CD14-positive monocyte (primary cell): Measurements from ENCODE around the gene CAMTA1. TPM values are rescaled to one million over a fixed set of nuclear protein-coding genes. Genes with fewer than 3 reads are reported as not detected.
A peak's percentile ranks its signal among the peaks of the same experiment; 100 is the strongest.

Source experiments
- DNase-seq, 3 donors: peaks; one replicate each; pipeline ENCODE4 v3.0.0-alpha.2; 2011 to 2022
- H2AFZ ChIP-seq: 2 replicates; pipeline ENCODE4 v1.6.0; 2012; ENCODE audit warnings: mild to moderate bottlenecking, low read depth, low read length, inconsistent platforms; ENCODE audit not compliant: insufficient read depth, poor library complexity, severe bottlenecking
- H3K27ac ChIP-seq, 2 donors: 1 replicate in 1 of 2; 2 replicates in 1 of 2; pipeline ENCODE4 v1.5.1; 2012 to 2013; ENCODE audit warnings: low read length in 2 of 2, control low read depth in 1 of 2, inconsistent platforms in 1 of 2, low read depth in 1 of 2, mild to moderate bottlenecking in 1 of 2
- H3K27me3 ChIP-seq, 2 donors: one replicate each; pipeline versions ENCODE4 v1.6.0 to v1.6.1; 2011 to 2013; ENCODE audit warnings: low read length in 2 of 2; ENCODE audit not compliant: control insufficient read depth in 2 of 2, insufficient read depth in 2 of 2
- H3K36me3 ChIP-seq, 2 donors: replicated peaks in 1 of 2; 1 replicate in 1 of 2; 2 replicates in 1 of 2; pipeline versions ENCODE4 v1.5.1 to v1.6.1; 2012 to 2013; ENCODE audit warnings: low read length in 2 of 2, control low read depth in 1 of 2, inconsistent platforms in 1 of 2, mild to moderate bottlenecking in 1 of 2; ENCODE audit not compliant: insufficient read depth in 2 of 2, control insufficient read depth in 1 of 2
- H3K4me1 ChIP-seq, 2 donors: 1 replicate in 1 of 2; 2 replicates in 1 of 2; pipeline versions ENCODE4 v1.5.1 to v1.6.1; 2012 to 2013; ENCODE audit warnings: low read length in 2 of 2, control low read depth in 1 of 2, inconsistent platforms in 1 of 2, mild to moderate bottlenecking in 1 of 2, moderate library complexity in 1 of 2; ENCODE audit not compliant: insufficient read depth in 2 of 2, control insufficient read depth in 1 of 2
- H3K4me2 ChIP-seq: replicated peaks from 2 replicates; pipeline ENCODE3; 2012; ENCODE audit warnings: low read length, moderate library complexity, mild to moderate bottlenecking; ENCODE audit not compliant: poor library complexity, severe bottlenecking; ENCODE audit errors: extremely low read depth
- H3K4me3 ChIP-seq, 3 experiments: fragments of 200-600 bp in 1 of 3; sonication (generic) in 1 of 3; replicated peaks in 1 of 3; 1 replicate in 2 of 3; 2 replicates in 1 of 3; pipeline ENCODE4 v1.5.1; 2011 to 2013; ENCODE audit warnings: low read length in 3 of 3, mild to moderate bottlenecking in 3 of 3, control low read depth in 2 of 3, low read depth in 2 of 3, inconsistent platforms in 1 of 3, moderate library complexity in 1 of 3
- H3K79me2 ChIP-seq: 2 replicates; pipeline ENCODE4 v1.6.0; 2012; ENCODE audit warnings: mild to moderate bottlenecking, control low read depth, inconsistent platforms, low read length, moderate library complexity; ENCODE audit not compliant: insufficient read depth
- H3K9ac ChIP-seq: 2 replicates; pipeline ENCODE4 v1.6.0; 2017; ENCODE audit warnings: low read length, mild to moderate bottlenecking; ENCODE audit not compliant: insufficient read depth, poor library complexity, severe bottlenecking
- H3K9me3 ChIP-seq, 2 donors: replicated peaks in 1 of 2; 1 replicate in 1 of 2; 2 replicates in 1 of 2; pipeline versions ENCODE4 v1.5.1 to v1.6.1; 2012 to 2013; ENCODE audit warnings: low read length in 2 of 2, control low read depth in 1 of 2; ENCODE audit not compliant: control insufficient read depth in 1 of 2, insufficient read depth in 1 of 2
- H4K20me1 ChIP-seq: 2 replicates; pipeline ENCODE4 v1.6.0; 2012; ENCODE audit warnings: mild to moderate bottlenecking, low read length, control low read depth, moderate library complexity; ENCODE audit not compliant: insufficient read depth
- H3K27ac Mint-ChIP-seq, 7 donors: one replicate each; pipeline ENCODE4 v1.8.0; 2020; ENCODE audit warnings: mild to moderate bottlenecking in 7 of 7, mixed read lengths in 7 of 7, moderate library complexity in 6 of 7, inconsistent platforms in 2 of 7
- H3K27me3 Mint-ChIP-seq, 3 donors: one replicate each; pipeline ENCODE4 v1.8.0; 2021 to 2022; ENCODE audit warnings: low read depth in 3 of 3, mild to moderate bottlenecking in 3 of 3, mixed read lengths in 3 of 3, moderate library complexity in 3 of 3, inconsistent platforms in 1 of 3
- H3K36me3 Mint-ChIP-seq, 2 donors: one replicate each; pipeline ENCODE4 v1.8.0; 2020; ENCODE audit warnings: mixed read lengths in 2 of 2, inconsistent platforms in 1 of 2, mild to moderate bottlenecking in 1 of 2
- H3K4me1 Mint-ChIP-seq: one replicate; pipeline ENCODE4 v1.8.0; 2020; ENCODE audit warnings: mild to moderate bottlenecking, mixed read lengths
- H3K4me3 Mint-ChIP-seq, 2 donors: one replicate each; pipeline ENCODE4 v1.8.0; 2020; ENCODE audit warnings: mild to moderate bottlenecking in 2 of 2, mixed read lengths in 2 of 2, moderate library complexity in 1 of 2
- H3K9me3 Mint-ChIP-seq, 7 donors: one replicate each; pipeline ENCODE4 v1.8.0; 2020 to 2022; ENCODE audit warnings: mixed read lengths in 7 of 7, mild to moderate bottlenecking in 6 of 7, moderate library complexity in 6 of 7, inconsistent platforms in 2 of 7
- WGBS: methylation state at CpG from one replicate; pipeline ENCODE4 v1.1.5; 2013; ENCODE audit warnings: missing lambda C conversion rate; ENCODE audit not compliant: insufficient coverage; 5-methylcytosine and 5-hydroxymethylcytosine counted together
- intact Hi-C, 2 donors: fragments of 100-400 bp; cut with micrococcal nuclease; formaldehyde crosslinking; loops; one replicate each; pipeline versions ENCODE4 v1.15.0 to v1.15.1; 2023
- polyA plus RNA-seq, 3 donors: library from polyadenylated mRNA; depleted of rRNA in 1 of 3; unstranded in 2 of 3; stranded (reverse) in 1 of 3; fragments of 300-500 nt in 2 of 3; fragments of >200 nt in 1 of 3; fragmentation: Illumina TruSeq in 2 of 3; gene quantifications; 1 replicate in 2 of 3; 2 replicates in 1 of 3; pipeline ENCODE4 v1.2.3, GENCODE V29; 2012 to 2021
- TF ChIP-seq, protein P1 (sequence below): fragments of 200-600 bp; IDR thresholded peaks from one replicate; pipeline ENCODE4 v1.8.0; 2022; ENCODE audit warnings: antibody characterized with exemption, mild to moderate bottlenecking

Gene CAMTA1
- polyA plus RNA-seq, 3 donors: 52.0 to 89.6 (median 78.3) TPM

DNA sequence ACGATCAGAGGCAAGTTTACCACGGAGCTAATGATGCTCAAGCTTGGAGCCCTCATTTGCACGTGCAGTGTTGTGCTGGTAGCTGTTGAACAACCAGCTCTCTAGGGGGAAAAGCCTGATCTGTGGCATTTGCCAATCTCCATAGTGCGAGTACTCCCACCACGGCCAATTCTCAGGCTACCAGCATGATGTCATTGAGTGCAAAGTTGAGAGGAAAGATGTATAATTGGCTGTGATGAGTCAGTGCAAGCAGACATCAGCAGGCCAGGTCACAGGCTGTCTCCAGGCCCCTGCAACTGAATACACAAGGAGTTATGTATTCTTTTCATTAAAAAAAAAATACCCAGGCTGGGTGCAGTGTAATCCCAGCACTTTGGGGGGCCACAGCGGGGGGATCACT is 752.8 kb downstream of the CAMTA1 start:
- H3K4me3 Mint-ChIP-seq: no peak overlapping the region
- H3K4me1 Mint-ChIP-seq: peaks cover 2% of the 10 kb centered on the region
- Histone ChIP-seq H3K4me3 (no peak overlapping the region), H3K79me2 (no peaks in the 10 kb centered on the region), H3K9ac (no peak overlapping the region), H2AFZ (no peak overlapping the region), H3K27me3 (no peaks in the 10 kb centered on the region), H4K20me1 (no peaks in the 10 kb centered on the region), H3K4me2 (no peak overlapping the region), H3K36me3 (no peaks in the 10 kb centered on the region), H3K27ac (no peak overlapping the region), H3K4me1 (no peaks in the 10 kb centered on the region), H3K9me3 (no peaks in the 10 kb centered on the region)
- H3K9me3 Mint-ChIP-seq: no peaks in the 10 kb centered on the region
- whole genome bisulfite sequencing: 98% methylated on average over 4 of the region's 6 CpGs
- intact Hi-C loops: no loop called here
- no peak for DNase-seq
- no peaks in the 10 kb centered on the region for H3K36me3 Mint-ChIP-seq
- TF ChIP-seq, protein P1, sequence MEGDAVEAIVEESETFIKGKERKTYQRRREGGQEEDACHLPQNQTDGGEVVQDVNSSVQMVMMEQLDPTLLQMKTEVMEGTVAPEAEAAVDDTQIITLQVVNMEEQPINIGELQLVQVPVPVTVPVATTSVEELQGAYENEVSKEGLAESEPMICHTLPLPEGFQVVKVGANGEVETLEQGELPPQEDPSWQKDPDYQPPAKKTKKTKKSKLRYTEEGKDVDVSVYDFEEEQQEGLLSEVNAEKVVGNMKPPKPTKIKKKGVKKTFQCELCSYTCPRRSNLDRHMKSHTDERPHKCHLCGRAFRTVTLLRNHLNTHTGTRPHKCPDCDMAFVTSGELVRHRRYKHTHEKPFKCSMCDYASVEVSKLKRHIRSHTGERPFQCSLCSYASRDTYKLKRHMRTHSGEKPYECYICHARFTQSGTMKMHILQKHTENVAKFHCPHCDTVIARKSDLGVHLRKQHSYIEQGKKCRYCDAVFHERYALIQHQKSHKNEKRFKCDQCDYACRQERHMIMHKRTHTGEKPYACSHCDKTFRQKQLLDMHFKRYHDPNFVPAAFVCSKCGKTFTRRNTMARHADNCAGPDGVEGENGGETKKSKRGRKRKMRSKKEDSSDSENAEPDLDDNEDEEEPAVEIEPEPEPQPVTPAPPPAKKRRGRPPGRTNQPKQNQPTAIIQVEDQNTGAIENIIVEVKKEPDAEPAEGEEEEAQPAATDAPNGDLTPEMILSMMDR: no peak
- H3K27ac Mint-ChIP-seq: no peak overlapping the region
- H3K27me3 Mint-ChIP-seq: peaks cover 3 to 10% (median 6%) of the 10 kb centered on the region in 3 donors

DNA sequence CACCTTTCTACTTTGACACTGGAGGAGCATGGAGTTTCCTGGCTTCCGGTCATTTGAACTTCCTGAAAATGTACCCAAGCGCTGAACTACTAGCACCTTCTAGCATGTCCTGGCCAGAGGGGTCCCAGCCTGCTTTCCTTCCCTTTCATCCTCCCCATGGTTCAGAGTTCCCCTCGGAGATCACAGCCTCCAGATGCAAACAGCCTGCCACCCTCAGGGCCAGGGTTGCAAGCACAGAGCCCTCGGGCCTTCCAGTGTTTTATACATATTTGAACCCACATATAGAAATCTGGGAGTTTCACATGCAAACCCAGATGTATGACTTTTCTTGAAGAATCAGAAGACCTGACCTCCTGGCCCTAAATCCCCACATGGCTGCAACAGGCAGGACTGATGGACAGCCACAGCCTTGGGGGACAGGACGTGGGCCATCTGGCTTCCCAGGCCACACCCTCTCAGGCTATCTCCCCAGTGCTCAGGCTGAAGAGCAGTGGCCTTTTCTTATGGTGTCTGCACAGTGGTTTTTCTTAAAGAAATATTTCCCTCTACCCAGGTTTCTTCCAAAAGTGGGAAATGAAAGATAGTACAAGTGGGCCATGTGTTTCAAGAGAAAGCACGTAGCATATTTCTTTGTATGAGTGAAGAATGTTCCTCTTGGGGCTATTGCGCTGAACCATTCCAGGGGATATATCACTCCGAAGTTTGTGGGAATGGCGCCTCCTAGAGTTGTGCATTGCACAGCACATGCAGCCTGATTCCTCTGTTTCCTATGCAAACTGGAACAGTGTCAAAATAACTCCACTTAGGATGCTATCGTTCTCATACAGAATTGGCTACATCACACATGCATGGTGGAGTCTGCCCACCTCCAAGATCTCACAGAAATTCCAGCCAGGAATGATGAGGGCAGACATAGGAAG is 753.9 kb downstream of the CAMTA1 start:
- H3K4me3 Mint-ChIP-seq: no peak overlapping the region
- intact Hi-C loops: no loop called here
- Histone ChIP-seq H2AFZ (no peak overlapping the region), H3K4me2 (no peak overlapping the region), H3K27ac (no peak overlapping the region), H3K4me3 (no peak overlapping the region), H3K9me3 (no peaks in the 10 kb centered on the region), H3K27me3 (no peaks in the 10 kb centered on the region), H3K36me3 (no peaks in the 10 kb centered on the region), H3K4me1 (no peaks in the 10 kb centered on the region), H3K9ac (no peak overlapping the region), H3K79me2 (no peaks in the 10 kb centered on the region), H4K20me1 (no peaks in the 10 kb centered on the region)
- DNase-seq: no peak
- H3K9me3 Mint-ChIP-seq: no peaks in the 10 kb centered on the region
- WGBS: 39% methylated on average over 5 of the region's 10 CpGs
- TF ChIP-seq, protein P1: peak; percentile 18
- H3K27me3 Mint-ChIP-seq: peaks cover 2 to 6% (median 5%) of the 10 kb centered on the region in 3 donors
- peak overlapping the region in 1 of 7 donors; percentile 50 for H3K27ac Mint-ChIP-seq
- no peaks in the 10 kb centered on the region for H3K36me3 Mint-ChIP-seq
- peaks cover 2% of the 10 kb centered on the region for H3K4me1 Mint-ChIP-seq
